Omental fat pad (tissue), 4 donors: ENCODE results near the gene NR3C1. TPM values are rescaled to one million over a fixed set of nuclear protein-coding genes. Genes with fewer than 3 reads are reported as not detected.

Source experiments
- ATAC-seq: fragments of 150-250 bp; one replicate; pipeline ENCODE4 v1.9.1; 2016; ENCODE audit warnings: mild to moderate bottlenecking, moderate library complexity; ENCODE audit not compliant: low FRiP score
- DNase-seq: peaks from one replicate; pipeline ENCODE4 v3.0.0-alpha.2; 2019; ENCODE audit warnings: low spot score
- total RNA-seq, 4 donors: library from RNA; depleted of rRNA; stranded (reverse); fragments of >200 nt; gene quantifications; one replicate each; pipeline ENCODE4 v1.1.0, GENCODE V29; 2016
- TF ChIP-seq, protein P1 (sequence below), 3 donors: fragments of 450-650 bp; IDR thresholded peaks; one replicate each; pipeline ENCODE4 v1.5.1; 2016 to 2017; ENCODE audit warnings: antibody characterized with exemption in 3 of 3, mild to moderate bottlenecking in 3 of 3, moderate library complexity in 2 of 3

Gene NR3C1
- total RNA-seq, 4 donors from 2014 or later: 57.1 to 102 (median 62.3) TPM

DNA sequence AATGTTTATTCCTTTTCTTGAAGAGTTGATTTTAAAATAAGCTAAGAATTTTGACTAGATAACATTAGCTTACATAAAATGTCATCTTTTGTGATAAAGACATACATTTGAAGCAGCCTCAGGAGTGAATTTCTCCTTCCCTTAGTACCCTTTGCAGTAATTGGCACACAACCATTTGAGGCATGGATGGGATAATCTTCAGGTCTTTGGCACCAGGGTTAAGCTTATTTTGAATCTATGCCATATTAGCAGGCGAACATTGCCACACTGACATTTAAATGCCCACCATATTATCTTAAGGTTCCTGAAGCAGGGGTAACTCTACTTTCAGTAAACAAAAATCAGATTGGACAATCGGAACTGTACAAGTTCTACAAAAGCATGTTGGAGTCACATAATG is 126.0 kb downstream of the NR3C1 start:
- DNase-seq (no peak), ATAC-seq (no peak)
- TF ChIP-seq, protein P1, sequence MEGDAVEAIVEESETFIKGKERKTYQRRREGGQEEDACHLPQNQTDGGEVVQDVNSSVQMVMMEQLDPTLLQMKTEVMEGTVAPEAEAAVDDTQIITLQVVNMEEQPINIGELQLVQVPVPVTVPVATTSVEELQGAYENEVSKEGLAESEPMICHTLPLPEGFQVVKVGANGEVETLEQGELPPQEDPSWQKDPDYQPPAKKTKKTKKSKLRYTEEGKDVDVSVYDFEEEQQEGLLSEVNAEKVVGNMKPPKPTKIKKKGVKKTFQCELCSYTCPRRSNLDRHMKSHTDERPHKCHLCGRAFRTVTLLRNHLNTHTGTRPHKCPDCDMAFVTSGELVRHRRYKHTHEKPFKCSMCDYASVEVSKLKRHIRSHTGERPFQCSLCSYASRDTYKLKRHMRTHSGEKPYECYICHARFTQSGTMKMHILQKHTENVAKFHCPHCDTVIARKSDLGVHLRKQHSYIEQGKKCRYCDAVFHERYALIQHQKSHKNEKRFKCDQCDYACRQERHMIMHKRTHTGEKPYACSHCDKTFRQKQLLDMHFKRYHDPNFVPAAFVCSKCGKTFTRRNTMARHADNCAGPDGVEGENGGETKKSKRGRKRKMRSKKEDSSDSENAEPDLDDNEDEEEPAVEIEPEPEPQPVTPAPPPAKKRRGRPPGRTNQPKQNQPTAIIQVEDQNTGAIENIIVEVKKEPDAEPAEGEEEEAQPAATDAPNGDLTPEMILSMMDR (IDR thresholded peaks at IDR 0.05): no peak

GRCh38 chr5:143275512-143276363 is 127.7 kb downstream of the NR3C1 start:
- no peak for DNase-seq
- TF ChIP-seq, protein P1 (IDR thresholded peaks at IDR 0.05): no peak
- no peak for ATAC-seq

DNA sequence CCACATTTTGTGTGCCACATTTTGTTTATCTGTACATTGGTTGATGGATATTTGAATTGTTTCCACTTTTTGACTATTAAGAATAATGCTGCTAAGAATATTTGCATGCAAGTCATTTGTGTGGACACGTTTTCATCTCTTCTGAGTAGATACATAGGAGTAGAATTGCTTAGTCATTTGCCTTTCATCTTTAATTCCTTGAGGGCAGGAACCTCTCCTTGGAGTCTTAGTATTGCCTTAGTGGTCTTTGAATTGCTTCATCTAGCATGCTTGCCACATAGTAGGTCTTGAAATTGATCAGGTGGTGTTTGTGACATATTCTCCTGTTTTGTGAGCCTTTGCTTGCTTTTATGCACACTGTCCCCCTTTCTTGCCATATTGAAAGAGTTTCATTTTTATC is 128.5 kb downstream of the NR3C1 start:
- TF ChIP-seq, protein P1 (IDR thresholded peaks at IDR 0.05): no peak
- ATAC-seq (no peak), DNase-seq (no peak)

- ATAC-seq (no peak), DNase-seq (no peak)
- TF ChIP-seq, protein P1 (IDR thresholded peaks at IDR 0.05): no peak
These were observed 132.1 kb downstream of the NR3C1 start for GRCh38 chr5:143271431-143271830.

- ATAC-seq (no peak), DNase-seq (no peak)
- TF ChIP-seq, protein P1 (IDR thresholded peaks at IDR 0.05): no peak
These were observed 135.1 kb downstream of the NR3C1 start for GRCh38 chr5:143268388-143268787.

DNA sequence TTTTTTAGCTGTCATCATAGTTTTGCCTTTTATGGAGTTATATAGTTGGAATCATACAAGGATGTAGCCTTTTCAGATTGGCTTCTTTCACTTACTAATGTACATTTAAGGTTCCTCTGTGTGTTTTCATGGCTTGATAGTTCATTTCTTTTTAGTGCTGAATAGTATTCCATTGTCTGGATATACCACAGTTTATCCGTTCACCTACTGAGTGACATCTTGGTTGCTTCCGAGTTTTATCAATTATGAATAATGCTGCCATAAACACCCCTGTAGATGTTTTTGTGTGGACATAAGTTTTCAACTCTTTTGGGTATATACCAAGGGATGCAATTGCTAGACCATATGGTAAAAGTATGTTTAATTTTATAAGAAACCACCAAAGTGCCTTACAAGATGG is 136.3 kb downstream of the NR3C1 start:
- TF ChIP-seq, protein P1 (IDR thresholded peaks at IDR 0.05): no peak
- DNase-seq: no peak

GRCh38 chr5:143265995-143266394 is 137.5 kb downstream of the NR3C1 start:
- TF ChIP-seq, protein P1 (IDR thresholded peaks at IDR 0.05): no peak
- ATAC-seq (no peak), DNase-seq (no peak)

More for the DNA sequence above, 136.3 kb downstream of the NR3C1 start:
- no peak for ATAC-seq
